H1 (cell line): ENCODE measurements around the gene PTPN1. TPM values are rescaled to one million over a fixed set of nuclear protein-coding genes. Genes with fewer than 3 reads are reported as not detected.
A peak's percentile ranks its signal among the peaks of the same experiment; 100 is the strongest.

ENCODE experiments used
- CTCF ChIA-PET: fragments of 300-600 bp; sonication (Branson Sonifier 250); formaldehyde crosslinking; loops from one replicate; lab custom pipeline; 2021; ENCODE audit not compliant: partially characterized antibody; lab: Charles Lee
- POLR2A ChIA-PET: fragments of 300-600 bp; sonication (Branson Sonifier 250); formaldehyde crosslinking; loops from one replicate; lab custom pipeline; 2021; ENCODE audit warnings: inconsistent platforms; ENCODE audit not compliant: partially characterized antibody; lab: Charles Lee
- DNase-seq, 2 experiments: peaks; one replicate each; pipeline versions ENCODE4 v3.0.0 to v3.0.0-alpha.2; 2010 to 2022; ENCODE audit warnings: low spot score in 2 of 2, low read depth in 1 of 2, mixed read lengths in 1 of 2
- FAIRE-seq: peaks from 2 replicates; lab custom pipeline; 2011; peaks lifted over from hg19 to GRCh38; lab: Jason Lieb, UNC
- H2AFZ ChIP-seq: 2 replicates; pipeline ENCODE4 v1.8.1; 2012; ENCODE audit warnings: low read length, inconsistent platforms
- H2AK5ac ChIP-seq: 2 replicates; pipeline ENCODE4 v1.6.1; 2013; ENCODE audit warnings: low read depth, low read length
- H2BK120ac ChIP-seq: replicated peaks from 2 replicates; pipeline ENCODE3; 2013; ENCODE audit warnings: low read depth, low read length, inconsistent platforms
- H2BK12ac ChIP-seq: 2 replicates; pipeline ENCODE4 v1.6.1; 2013; ENCODE audit warnings: low read depth, low read length
- H2BK15ac ChIP-seq: 2 replicates; pipeline ENCODE4 v1.6.1; 2013; ENCODE audit warnings: low read length
- H2BK20ac ChIP-seq: 2 replicates; pipeline ENCODE4 v1.6.1; 2013; ENCODE audit warnings: low read length
- H2BK5ac ChIP-seq: 2 replicates; pipeline ENCODE4 v1.6.1; 2013; ENCODE audit warnings: low read depth, low read length
- H3K14ac ChIP-seq: 2 replicates; pipeline ENCODE4 v1.6.1; 2013; ENCODE audit warnings: inconsistent platforms; ENCODE audit not compliant: insufficient read length
- H3K18ac ChIP-seq: 2 replicates; pipeline ENCODE4 v1.6.1; 2013; ENCODE audit warnings: low read length; ENCODE audit errors: extremely low read depth
- H3K23ac ChIP-seq: 2 replicates; pipeline ENCODE4 v1.6.1; 2013; ENCODE audit warnings: inconsistent platforms; ENCODE audit not compliant: insufficient read length
- H3K23me2 ChIP-seq: 2 replicates; pipeline ENCODE4 v1.6.1; 2013; ENCODE audit warnings: low read depth, low read length
- H3K27ac ChIP-seq: 2 replicates; pipeline ENCODE4 v1.6.1; 2011; ENCODE audit warnings: low read depth, low read length, inconsistent platforms
- H3K27me3 ChIP-seq, 4 experiments: replicated peaks in 1 of 4; 1 replicate in 1 of 4; 2 replicates in 3 of 4; pipeline versions ENCODE4 v1.6.1 to v1.8.1; 2011 to 2013; ENCODE audit warnings: low read length in 3 of 4, mild to moderate bottlenecking in 3 of 4, inconsistent platforms in 2 of 4, mixed read lengths in 2 of 4, moderate library complexity in 1 of 4; ENCODE audit not compliant: control insufficient read depth in 3 of 4, insufficient read depth in 3 of 4; ENCODE audit errors: extremely low read depth in 1 of 4
- H3K36me3 ChIP-seq, 4 experiments: 2 replicates each; pipeline versions ENCODE4 v1.6.1 to v1.8.1; 2011 to 2013; ENCODE audit warnings: mild to moderate bottlenecking in 4 of 4, low read length in 3 of 4, moderate library complexity in 2 of 4, control low read depth in 1 of 4, inconsistent platforms in 1 of 4; ENCODE audit not compliant: insufficient read depth in 4 of 4, control insufficient read depth in 2 of 4
- H3K4ac ChIP-seq: replicated peaks from 2 replicates; pipeline ENCODE3; 2013; ENCODE audit warnings: low read length, low read depth, mixed read lengths, inconsistent platforms; ENCODE audit not compliant: insufficient read length
- H3K4me1 ChIP-seq, 4 experiments: replicated peaks in 1 of 4; 1 replicate in 1 of 4; 2 replicates in 3 of 4; pipeline versions ENCODE4 v1.6.1 to v1.8.1; 2011 to 2013; ENCODE audit warnings: low read length in 3 of 4, inconsistent platforms in 2 of 4, mixed read lengths in 1 of 4; ENCODE audit not compliant: insufficient read depth in 4 of 4, control insufficient read depth in 3 of 4
- H3K4me2 ChIP-seq, 2 experiments: 2 replicates each; pipeline versions ENCODE4 v1.6.1 to v1.8.1; 2011 to 2013; ENCODE audit warnings: low read depth in 2 of 2, low read length in 2 of 2, control low read depth in 1 of 2, inconsistent platforms in 1 of 2, mild to moderate bottlenecking in 1 of 2; ENCODE audit not compliant: insufficient read depth in 1 of 2
- H3K4me3 ChIP-seq, 4 experiments: fragments of 200-600, 300-600 bp in 1 of 4; sonication (generic), shearing (Covaris generic), sonication (Bioruptor Twin) in 1 of 4; 2 replicates each; pipeline versions ENCODE4 v1.5.1 to v1.8.1; 2011 to 2016; ENCODE audit warnings: low read length in 4 of 4, low read depth in 3 of 4, control low read depth in 2 of 4, inconsistent platforms in 2 of 4, mild to moderate bottlenecking in 2 of 4, mixed read lengths in 1 of 4, moderate library complexity in 1 of 4; ENCODE audit not compliant: insufficient read depth in 2 of 4; ENCODE audit errors: extremely low read depth in 1 of 4
- H3K56ac ChIP-seq: replicated peaks from 2 replicates; pipeline ENCODE3; 2013; ENCODE audit warnings: low read depth, mild to moderate bottlenecking, mixed read lengths, low read length, inconsistent platforms; ENCODE audit not compliant: insufficient read length
- H3K79me1 ChIP-seq: 2 replicates; pipeline ENCODE4 v1.6.1; 2013; ENCODE audit warnings: low read depth, low read length, control low read depth
- H3K79me2 ChIP-seq, 2 experiments: 2 replicates each; pipeline versions ENCODE4 v1.6.1 to v1.8.1; 2012 to 2013; ENCODE audit warnings: low read length in 2 of 2, mild to moderate bottlenecking in 2 of 2, inconsistent platforms in 1 of 2; ENCODE audit not compliant: insufficient read depth in 2 of 2, control insufficient read depth in 1 of 2
- H3K9ac ChIP-seq, 4 experiments: replicated peaks in 1 of 4; 1 replicate in 1 of 4; 2 replicates in 3 of 4; pipeline versions ENCODE4 v1.6.1 to v1.8.1; 2011 to 2013; ENCODE audit warnings: low read depth in 3 of 4, low read length in 3 of 4, control low read depth in 2 of 4, mild to moderate bottlenecking in 2 of 4, moderate library complexity in 2 of 4, inconsistent platforms in 1 of 4; ENCODE audit errors: extremely low read depth in 1 of 4
- H3K9me3 ChIP-seq, 2 experiments: 2 replicates each; pipeline versions ENCODE4 v1.6.1 to v1.8.1; 2012 to 2013; ENCODE audit warnings: mild to moderate bottlenecking in 2 of 2, moderate library complexity in 2 of 2, control low read depth in 1 of 2, inconsistent platforms in 1 of 2, low read depth in 1 of 2, low read length in 1 of 2, mixed read lengths in 1 of 2; ENCODE audit not compliant: insufficient read depth in 2 of 2
- H4K20me1 ChIP-seq, 2 experiments: replicated peaks in 1 of 2; 2 replicates each; pipeline versions ENCODE3 to v1.8.1; 2011 to 2013; ENCODE audit warnings: inconsistent platforms in 2 of 2, low read length in 2 of 2, mild to moderate bottlenecking in 1 of 2; ENCODE audit not compliant: insufficient read depth in 2 of 2, control insufficient read depth in 1 of 2
- H4K5ac ChIP-seq: 2 replicates; pipeline ENCODE4 v1.6.1; 2013; ENCODE audit warnings: low read length, low read depth, mixed read lengths, inconsistent platforms; ENCODE audit not compliant: insufficient read length
- H4K8ac ChIP-seq: 2 replicates; pipeline ENCODE4 v1.8.0; 2013; ENCODE audit warnings: mild to moderate bottlenecking, moderate library complexity, low read length, inconsistent platforms; ENCODE audit not compliant: insufficient read depth; ENCODE audit errors: extremely low read depth
- H4K91ac ChIP-seq: replicated peaks from 2 replicates; pipeline ENCODE3; 2013; ENCODE audit warnings: low read length, mixed read lengths, inconsistent platforms; ENCODE audit not compliant: insufficient read length
- ATF2 ChIP-seq: IDR thresholded peaks from 2 replicates; pipeline ENCODE4 v1.6.1; 2012; ENCODE audit warnings: low read length, inconsistent platforms
- CHD2 ChIP-seq: IDR thresholded peaks from 2 replicates; pipeline ENCODE4 v1.6.1; 2012; ENCODE audit warnings: low read length, improper control_type of control experiment
- E2F6 ChIP-seq: IDR thresholded peaks from 2 replicates; pipeline ENCODE4 v1.6.1; 2012; ENCODE audit warnings: inconsistent platforms
- JUN ChIP-seq: IDR thresholded peaks from 2 replicates; pipeline ENCODE4 v1.6.1; 2011; ENCODE audit warnings: low read depth, mild to moderate bottlenecking, improper control_type of control experiment, low read length
- NANOG ChIP-seq: IDR thresholded peaks from 2 replicates; pipeline ENCODE4 v1.6.1; 2011; ENCODE audit warnings: low read length, low read depth, mild to moderate bottlenecking, inconsistent platforms; ENCODE audit not compliant: insufficient read depth, poor library complexity, severe bottlenecking
- SIN3A ChIP-seq, 2 experiments: IDR thresholded peaks in 1 of 2; conservative IDR thresholded peaks in 1 of 2; 2 replicates each; pipeline ENCODE4 v1.6.1; 2011 to 2012; ENCODE audit warnings: low read length in 2 of 2, improper control_type of control experiment in 1 of 2, low read depth in 1 of 2, mild to moderate bottlenecking in 1 of 2
- SIX5 ChIP-seq: IDR thresholded peaks from 2 replicates; pipeline ENCODE4 v1.6.1; 2011; ENCODE audit warnings: mild to moderate bottlenecking, low read depth, low read length
- TBP ChIP-seq: IDR thresholded peaks from 2 replicates; pipeline ENCODE4 v1.6.1; 2011; ENCODE audit warnings: low read depth, low read length, improper control_type of control experiment
- WGBS, 2 experiments: shearing (Covaris generic) in 1 of 2; methylation state at CpG; one replicate each; pipeline versions ENCODE4 v1.1.6 to v1.1.7; 2013 to 2015; ENCODE audit warnings: low lambda C conversion rate in 2 of 2, mixed read lengths in 2 of 2, inconsistent platforms in 1 of 2, low coverage in 1 of 2, missing lambda C conversion rate in 1 of 2; ENCODE audit not compliant: insufficient replicate concordance in 2 of 2, insufficient coverage in 1 of 2, insufficient read length in 1 of 2; ENCODE audit errors: extremely low coverage in 1 of 2, missing lambda C conversion rate in 1 of 2; 5-methylcytosine and 5-hydroxymethylcytosine counted together
- polyA plus RNA-seq, 7 experiments: library from polyadenylated mRNA; depleted of rRNA in 3 of 7; stranded (reverse) in 5 of 7; unstranded in 2 of 7; fragments of >200 nt in 5 of 7; fragments of 200-250 nt in 2 of 7; gene quantifications; 1 replicate in 5 of 7; 2 replicates in 1 of 7; 4 replicates in 1 of 7; pipeline versions ENCODE4 v1.2.1 to v1.2.3, GENCODE V29; 2011 to 2013; ENCODE audit warnings: missing spikeins in 2 of 7, mixed read lengths in 2 of 7
- total RNA-seq: library from RNA; stranded (reverse); fragmentation: NEBNext Ultra II Directional; extraction: Animal tissue kit (Norgen Biotek cat#: 25700); gene quantifications from 2 replicates; pipeline ENCODE4 v1.2.1, GENCODE V29; 2021

PTPN1 gene
- total and polyA plus RNA-seq, 2 of the 8 experiments (the other 6 are each of a cell fraction or from before 2014, with no cell fraction given): 18.6 to 32.1 TPM

GRCh38 chr20:50607850-50608749 lies 97.9 kb downstream of the PTPN1 start:
- Histone ChIP-seq H3K4ac (no peak overlapping the region), H3K27ac (no peak overlapping the region), H3K27me3 (no peaks in the 10 kb centered on the region), H3K79me1 (no peaks in the 10 kb centered on the region), H4K91ac (no peak overlapping the region), H3K36me3 (no peaks in the 10 kb centered on the region), H2BK120ac (no peak overlapping the region), H2BK15ac (no peak overlapping the region), H3K14ac (no peak overlapping the region), H3K23ac (no peak overlapping the region), H4K5ac (no peak overlapping the region), H3K4me3 (no peak overlapping the region), H3K79me2 (no peaks in the 10 kb centered on the region), H3K9ac (no peak overlapping the region), H2BK20ac (no peak overlapping the region), H3K9me3 (no peaks in the 10 kb centered on the region), H3K18ac (no peak overlapping the region), H2AK5ac (no peak overlapping the region), H2AFZ (no peak overlapping the region), H3K4me2 (no peak overlapping the region), H3K23me2 (no peaks in the 10 kb centered on the region), H2BK12ac (no peak overlapping the region), H4K20me1 (peaks cover 0 to 1% of the 10 kb centered on the region in 2 experiments), H2BK5ac (0 out of 2 replicates have a peak overlapping the region, but pooled peaks have one; percentile 2), H3K4me1 (peaks cover 0 to 8% (median 2%) of the 10 kb centered on the region in 4 experiments; a peak in 3 of 7 replicates), H4K8ac (no peak overlapping the region), H3K56ac (no peak overlapping the region)
- no peak for TF ChIP-seq SIX5
- no peak for TF ChIP-seq NANOG
- no peak for TF ChIP-seq SIN3A (conservative IDR thresholded peaks at IDR 0.05 in 1 of 2, IDR thresholded peaks at IDR 0.05 in 1 of 2; ENCODE audit: low read depth in 1 of 2, low read length in 2 of 2)
- no peak for TF ChIP-seq ATF2
- TF ChIP-seq TBP: no peak
- TF ChIP-seq E2F6: no peak
- no peak for TF ChIP-seq CHD2
- no peak for TF ChIP-seq JUN
- ChIA-PET POLR2A (no interaction called here), CTCF (interaction anchor here (1.0 to 5.2 kb wide), 3 partner anchors 18 to 112 kb away, joined by 3 to 22 read pairs (median 4); no protein-coding TSS in a partner anchor)
- DNase-seq: no peak
- no peak for FAIRE-seq
- WGBS, 2 experiments: 91% methylated on average over 21 of the region's 32 CpGs; no CpG with 5 or more reads in 1 of the 2 experiments
